Measurements from ENCODE around the gene STK16. TPM values are rescaled to one million over a fixed set of nuclear protein-coding genes. Genes with fewer than 3 reads are reported as not detected.
A peak's percentile ranks its signal among the peaks of the same experiment; 100 is the strongest.
"Not testable (repeated sequence)": the region's sequence is repeated elsewhere in the genome, so short reads cannot be mapped to it uniquely, and the experiment has no call there.

The STK16 gene
- total RNA-seq (2021; fragmentation: NEBNext Ultra II Directional; extraction: Animal tissue kit (Norgen Biotek cat#: 25700)): 10 to 100 TPM; 25.1 to 30.7 (median 28.2) TPM
- long read RNA-seq, partial matches to known transcripts: 2 of 7 reads
- long read RNA-seq, other reads (novel, unspliced or antisense): 1 of 7 reads

- Mint-ChIP-seq H3K4me3 (peak within 1 kb of the TSS; percentile 97), H3K27me3 (ENCODE audit: insufficient read depth) (peaks cover 3% of the 10 kb centered on the region; the same call in 1 of the 2 replicates), H3K9me3 (no peaks in the 10 kb centered on the region), H3K27ac (peak within 1 kb of the TSS; percentile 97), H3K4me1 (ENCODE audit: low read depth) (peaks cover 31% of the 10 kb centered on the region), H3K36me3 (ENCODE audit: low read depth) (peaks cover 6% of the 10 kb centered on the region; the same call in 1 of the 2 replicates)
- TF ChIP-seq CTCF (IDR thresholded peaks at IDR 0.05): no peak
- peak; percentile 92 for DNase-seq
Measured at GRCh38 chr2:219245148-219245898, at the start of gene STK16, which contains the start of gene GLB1L. TSS of gene STK16 (plus strand) at chr2:219245479. CDS start at chr2:219246000, 521 bp downstream. TSS of gene GLB1L (minus strand) at chr2:219245444. CDS start at chr2:219243573, 1,871 bp downstream.

GRCh38 chr2:219197388-219197787 is 47.9 kb upstream of the STK16 start:
- Mint-ChIP-seq H3K27ac (no peak overlapping the region), H3K4me1 (ENCODE audit: low read depth) (no peaks in the 10 kb centered on the region), H3K36me3 (ENCODE audit: low read depth) (no peaks in the 10 kb centered on the region), H3K27me3 (ENCODE audit: insufficient read depth) (peaks cover 18% of the 10 kb centered on the region), H3K4me3 (no peak overlapping the region), H3K9me3 (no peaks in the 10 kb centered on the region)
- no peak for TF ChIP-seq CTCF (IDR thresholded peaks at IDR 0.05)
- DNase-seq: no peak

GRCh38 chr2:219198974-219199373 is 46.3 kb upstream of the STK16 start:
- Mint-ChIP-seq H3K4me3 (no peak overlapping the region), H3K4me1 (ENCODE audit: low read depth) (no peaks in the 10 kb centered on the region), H3K36me3 (ENCODE audit: low read depth) (no peaks in the 10 kb centered on the region), H3K9me3 (no peaks in the 10 kb centered on the region), H3K27me3 (ENCODE audit: insufficient read depth) (peaks cover 18% of the 10 kb centered on the region), H3K27ac (no peak overlapping the region)
- no peak for TF ChIP-seq CTCF (IDR thresholded peaks at IDR 0.05)
- no peak for DNase-seq

GRCh38 chr2:219199470-219200211 is 45.6 kb upstream of the STK16 start:
- DNase-seq: no peak
- no peaks in the 10 kb centered on the region for H3K4me1 Mint-ChIP-seq (ENCODE audit: low read depth)

GRCh38 chr2:219200502-219201326 is 44.6 kb upstream of the STK16 start:
- H3K9me3 Mint-ChIP-seq; DNase-seq; H3K4me1 Mint-ChIP-seq (ENCODE audit: low read depth); H3K36me3 Mint-ChIP-seq (ENCODE audit: low read depth); H3K27ac Mint-ChIP-seq; H3K4me3 Mint-ChIP-seq: not testable (repeated sequence)
- H3K27me3 Mint-ChIP-seq (ENCODE audit: insufficient read depth): peaks cover 18% of the 10 kb centered on the region

More at GRCh38 chr2:219199470-219200211, 45.6 kb upstream of the STK16 start:
- Mint-ChIP-seq H3K4me3 (no peak overlapping the region), H3K36me3 (ENCODE audit: low read depth) (no peaks in the 10 kb centered on the region), H3K9me3 (0 out of 2 replicates have a peak, but pooled peaks cover 3% of the 10 kb centered on the region), H3K27me3 (ENCODE audit: insufficient read depth) (peaks cover 18% of the 10 kb centered on the region), H3K27ac (no peak overlapping the region)
- no peak for TF ChIP-seq CTCF (IDR thresholded peaks at IDR 0.05)

- not testable (repeated sequence) for H3K27ac Mint-ChIP-seq; H3K9me3 Mint-ChIP-seq; H3K36me3 Mint-ChIP-seq (ENCODE audit: low read depth); DNase-seq; H3K4me3 Mint-ChIP-seq; H3K4me1 Mint-ChIP-seq (ENCODE audit: low read depth)
- H3K27me3 Mint-ChIP-seq (ENCODE audit: insufficient read depth): peaks cover 18% of the 10 kb centered on the region
Measured at GRCh38 chr2:219201331-219201730, 43.9 kb upstream of the STK16 start.

Data from HFFc6 (cell line).